Non-pigmented ciliary epithelial cell (primary cell): ENCODE measurements around the gene AOPEP.
"Not testable (repeated sequence)": the region's sequence is repeated elsewhere in the genome, so short reads cannot be mapped to it uniquely, and the experiment has no call there.

Source experiments
- DNase-seq: peaks from one replicate; pipeline ENCODE4 v3.0.0-alpha.2; 2010; ENCODE audit warnings: low read depth

The AOPEP gene

GRCh38 chr9:94965631-94966030 is 239.1 kb downstream of the AOPEP start:
- not testable (repeated sequence) for DNase-seq

GRCh38 chr9:94966046-94966445 is 239.5 kb downstream of the AOPEP start:
- DNase-seq: not testable (repeated sequence)

GRCh38 chr9:94967482-94967881 is 241.0 kb downstream of the AOPEP start:
- DNase-seq: no peak

GRCh38 chr9:94971378-94972131 is 245.1 kb downstream of the AOPEP start:
- DNase-seq: no peak

GRCh38 chr9:94973451-94973941 is 247.0 kb downstream of the AOPEP start:
- peak; percentile 73 for DNase-seq

- DNase-seq: no peak
Measured at GRCh38 chr9:94974154-94974879, 247.8 kb downstream of the AOPEP start.

- DNase-seq: no peak
Measured at GRCh38 chr9:94975480-94975879, 249.0 kb downstream of the AOPEP start.

- DNase-seq: no peak
Measured at GRCh38 chr9:94976077-94976476, 249.6 kb downstream of the AOPEP start.

GRCh38 chr9:94977416-94977815 is 250.9 kb downstream of the AOPEP start:
- DNase-seq: no peak

- no peak for DNase-seq
Measured at GRCh38 chr9:94979904-94980507, 253.5 kb downstream of the AOPEP start.

GRCh38 chr9:94980947-94981722 is 254.6 kb downstream of the AOPEP start:
- no peak for DNase-seq

- DNase-seq: no peak
Measured at GRCh38 chr9:94981723-94982090, 255.2 kb downstream of the AOPEP start.

GRCh38 chr9:94982211-94982610 is 255.7 kb downstream of the AOPEP start:
- no peak for DNase-seq

GRCh38 chr9:94983552-94983951 is 257.1 kb downstream of the AOPEP start:
- DNase-seq: no peak

- DNase-seq: no peak
Measured at GRCh38 chr9:94984891-94985476, 258.5 kb downstream of the AOPEP start.

GRCh38 chr9:94985649-94986048 is 259.1 kb downstream of the AOPEP start:
- no peak for DNase-seq

GRCh38 chr9:94987731-94988130 is 261.2 kb downstream of the AOPEP start:
- no peak for DNase-seq

- DNase-seq: no peak
Measured at GRCh38 chr9:94990897-94991561, 264.5 kb downstream of the AOPEP start.

GRCh38 chr9:94991961-94992907 is 265.7 kb downstream of the AOPEP start:
- no peak for DNase-seq
